H1 (cell line): ENCODE results near the gene OR13H1. TPM values are rescaled to one million over a fixed set of nuclear protein-coding genes. Genes with fewer than 3 reads are reported as not detected.
"Not testable (repeated sequence)": the region's sequence is repeated elsewhere in the genome, so short reads cannot be mapped to it uniquely, and the experiment has no call there.

Source experiments
- CTCF ChIA-PET: fragments of 300-600 bp; sonication (Branson Sonifier 250); formaldehyde crosslinking; loops from one replicate; lab custom pipeline; 2021; ENCODE audit not compliant: partially characterized antibody; lab: Charles Lee
- POLR2A ChIA-PET: fragments of 300-600 bp; sonication (Branson Sonifier 250); formaldehyde crosslinking; loops from one replicate; lab custom pipeline; 2021; ENCODE audit warnings: inconsistent platforms; ENCODE audit not compliant: partially characterized antibody; lab: Charles Lee
- DNase-seq, 2 experiments: peaks; one replicate each; pipeline versions ENCODE4 v3.0.0 to v3.0.0-alpha.2; 2010 to 2022; ENCODE audit warnings: low spot score in 2 of 2, low read depth in 1 of 2, mixed read lengths in 1 of 2
- FAIRE-seq: peaks from 2 replicates; lab custom pipeline; 2011; peaks lifted over from hg19 to GRCh38; lab: Jason Lieb, UNC
- H2AFZ ChIP-seq: 2 replicates; pipeline ENCODE4 v1.8.1; 2012; ENCODE audit warnings: low read length, inconsistent platforms
- H2AK5ac ChIP-seq: 2 replicates; pipeline ENCODE4 v1.6.1; 2013; ENCODE audit warnings: low read depth, low read length
- H2BK120ac ChIP-seq: replicated peaks from 2 replicates; pipeline ENCODE3; 2013; ENCODE audit warnings: low read depth, low read length, inconsistent platforms
- H2BK12ac ChIP-seq: 2 replicates; pipeline ENCODE4 v1.6.1; 2013; ENCODE audit warnings: low read depth, low read length
- H2BK15ac ChIP-seq: 2 replicates; pipeline ENCODE4 v1.6.1; 2013; ENCODE audit warnings: low read length
- H2BK20ac ChIP-seq: 2 replicates; pipeline ENCODE4 v1.6.1; 2013; ENCODE audit warnings: low read length
- H2BK5ac ChIP-seq: 2 replicates; pipeline ENCODE4 v1.6.1; 2013; ENCODE audit warnings: low read depth, low read length
- H3K14ac ChIP-seq: 2 replicates; pipeline ENCODE4 v1.6.1; 2013; ENCODE audit warnings: inconsistent platforms; ENCODE audit not compliant: insufficient read length
- H3K18ac ChIP-seq: 2 replicates; pipeline ENCODE4 v1.6.1; 2013; ENCODE audit warnings: low read length; ENCODE audit errors: extremely low read depth
- H3K23ac ChIP-seq: 2 replicates; pipeline ENCODE4 v1.6.1; 2013; ENCODE audit warnings: inconsistent platforms; ENCODE audit not compliant: insufficient read length
- H3K23me2 ChIP-seq: 2 replicates; pipeline ENCODE4 v1.6.1; 2013; ENCODE audit warnings: low read depth, low read length
- H3K27ac ChIP-seq: 2 replicates; pipeline ENCODE4 v1.6.1; 2011; ENCODE audit warnings: low read depth, low read length, inconsistent platforms
- H3K27me3 ChIP-seq, 4 experiments: replicated peaks in 1 of 4; 1 replicate in 1 of 4; 2 replicates in 3 of 4; pipeline versions ENCODE4 v1.6.1 to v1.8.1; 2011 to 2013; ENCODE audit warnings: low read length in 3 of 4, mild to moderate bottlenecking in 3 of 4, inconsistent platforms in 2 of 4, mixed read lengths in 2 of 4, moderate library complexity in 1 of 4; ENCODE audit not compliant: control insufficient read depth in 3 of 4, insufficient read depth in 3 of 4; ENCODE audit errors: extremely low read depth in 1 of 4
- H3K36me3 ChIP-seq, 4 experiments: 2 replicates each; pipeline versions ENCODE4 v1.6.1 to v1.8.1; 2011 to 2013; ENCODE audit warnings: mild to moderate bottlenecking in 4 of 4, low read length in 3 of 4, moderate library complexity in 2 of 4, control low read depth in 1 of 4, inconsistent platforms in 1 of 4; ENCODE audit not compliant: insufficient read depth in 4 of 4, control insufficient read depth in 2 of 4
- H3K4ac ChIP-seq: replicated peaks from 2 replicates; pipeline ENCODE3; 2013; ENCODE audit warnings: low read length, low read depth, mixed read lengths, inconsistent platforms; ENCODE audit not compliant: insufficient read length
- H3K4me1 ChIP-seq, 4 experiments: replicated peaks in 1 of 4; 1 replicate in 1 of 4; 2 replicates in 3 of 4; pipeline versions ENCODE4 v1.6.1 to v1.8.1; 2011 to 2013; ENCODE audit warnings: low read length in 3 of 4, inconsistent platforms in 2 of 4, mixed read lengths in 1 of 4; ENCODE audit not compliant: insufficient read depth in 4 of 4, control insufficient read depth in 3 of 4
- H3K4me2 ChIP-seq, 2 experiments: 2 replicates each; pipeline versions ENCODE4 v1.6.1 to v1.8.1; 2011 to 2013; ENCODE audit warnings: low read depth in 2 of 2, low read length in 2 of 2, control low read depth in 1 of 2, inconsistent platforms in 1 of 2, mild to moderate bottlenecking in 1 of 2; ENCODE audit not compliant: insufficient read depth in 1 of 2
- H3K4me3 ChIP-seq, 4 experiments: fragments of 200-600, 300-600 bp in 1 of 4; sonication (generic), shearing (Covaris generic), sonication (Bioruptor Twin) in 1 of 4; 2 replicates each; pipeline versions ENCODE4 v1.5.1 to v1.8.1; 2011 to 2016; ENCODE audit warnings: low read length in 4 of 4, low read depth in 3 of 4, control low read depth in 2 of 4, inconsistent platforms in 2 of 4, mild to moderate bottlenecking in 2 of 4, mixed read lengths in 1 of 4, moderate library complexity in 1 of 4; ENCODE audit not compliant: insufficient read depth in 2 of 4; ENCODE audit errors: extremely low read depth in 1 of 4
- H3K56ac ChIP-seq: replicated peaks from 2 replicates; pipeline ENCODE3; 2013; ENCODE audit warnings: low read depth, mild to moderate bottlenecking, mixed read lengths, low read length, inconsistent platforms; ENCODE audit not compliant: insufficient read length
- H3K79me1 ChIP-seq: 2 replicates; pipeline ENCODE4 v1.6.1; 2013; ENCODE audit warnings: low read depth, low read length, control low read depth
- H3K79me2 ChIP-seq, 2 experiments: 2 replicates each; pipeline versions ENCODE4 v1.6.1 to v1.8.1; 2012 to 2013; ENCODE audit warnings: low read length in 2 of 2, mild to moderate bottlenecking in 2 of 2, inconsistent platforms in 1 of 2; ENCODE audit not compliant: insufficient read depth in 2 of 2, control insufficient read depth in 1 of 2
- H3K9ac ChIP-seq, 4 experiments: replicated peaks in 1 of 4; 1 replicate in 1 of 4; 2 replicates in 3 of 4; pipeline versions ENCODE4 v1.6.1 to v1.8.1; 2011 to 2013; ENCODE audit warnings: low read depth in 3 of 4, low read length in 3 of 4, control low read depth in 2 of 4, mild to moderate bottlenecking in 2 of 4, moderate library complexity in 2 of 4, inconsistent platforms in 1 of 4; ENCODE audit errors: extremely low read depth in 1 of 4
- H3K9me3 ChIP-seq, 2 experiments: 2 replicates each; pipeline versions ENCODE4 v1.6.1 to v1.8.1; 2012 to 2013; ENCODE audit warnings: mild to moderate bottlenecking in 2 of 2, moderate library complexity in 2 of 2, control low read depth in 1 of 2, inconsistent platforms in 1 of 2, low read depth in 1 of 2, low read length in 1 of 2, mixed read lengths in 1 of 2; ENCODE audit not compliant: insufficient read depth in 2 of 2
- H4K20me1 ChIP-seq, 2 experiments: replicated peaks in 1 of 2; 2 replicates each; pipeline versions ENCODE3 to v1.8.1; 2011 to 2013; ENCODE audit warnings: inconsistent platforms in 2 of 2, low read length in 2 of 2, mild to moderate bottlenecking in 1 of 2; ENCODE audit not compliant: insufficient read depth in 2 of 2, control insufficient read depth in 1 of 2
- H4K5ac ChIP-seq: 2 replicates; pipeline ENCODE4 v1.6.1; 2013; ENCODE audit warnings: low read length, low read depth, mixed read lengths, inconsistent platforms; ENCODE audit not compliant: insufficient read length
- H4K8ac ChIP-seq: 2 replicates; pipeline ENCODE4 v1.8.0; 2013; ENCODE audit warnings: mild to moderate bottlenecking, moderate library complexity, low read length, inconsistent platforms; ENCODE audit not compliant: insufficient read depth; ENCODE audit errors: extremely low read depth
- H4K91ac ChIP-seq: replicated peaks from 2 replicates; pipeline ENCODE3; 2013; ENCODE audit warnings: low read length, mixed read lengths, inconsistent platforms; ENCODE audit not compliant: insufficient read length
- TAF1 ChIP-seq: IDR thresholded peaks from 2 replicates; pipeline ENCODE4 v1.6.1; 2011; ENCODE audit warnings: mild to moderate bottlenecking, low read depth, low read length
- YY1 ChIP-seq: IDR thresholded peaks from 2 replicates; pipeline ENCODE4 v1.6.1; 2011; ENCODE audit warnings: low read depth, mild to moderate bottlenecking, low read length
- WGBS, 2 experiments: shearing (Covaris generic) in 1 of 2; methylation state at CpG; one replicate each; pipeline versions ENCODE4 v1.1.6 to v1.1.7; 2013 to 2015; ENCODE audit warnings: low lambda C conversion rate in 2 of 2, mixed read lengths in 2 of 2, inconsistent platforms in 1 of 2, low coverage in 1 of 2, missing lambda C conversion rate in 1 of 2; ENCODE audit not compliant: insufficient replicate concordance in 2 of 2, insufficient coverage in 1 of 2, insufficient read length in 1 of 2; ENCODE audit errors: extremely low coverage in 1 of 2, missing lambda C conversion rate in 1 of 2; 5-methylcytosine and 5-hydroxymethylcytosine counted together
- polyA plus RNA-seq, 7 experiments: library from polyadenylated mRNA; depleted of rRNA in 3 of 7; stranded (reverse) in 5 of 7; unstranded in 2 of 7; fragments of >200 nt in 5 of 7; fragments of 200-250 nt in 2 of 7; gene quantifications; 1 replicate in 5 of 7; 2 replicates in 1 of 7; 4 replicates in 1 of 7; pipeline versions ENCODE4 v1.2.1 to v1.2.3, GENCODE V29; 2011 to 2013; ENCODE audit warnings: missing spikeins in 2 of 7, mixed read lengths in 2 of 7
- total RNA-seq: library from RNA; stranded (reverse); fragmentation: NEBNext Ultra II Directional; extraction: Animal tissue kit (Norgen Biotek cat#: 25700); gene quantifications from 2 replicates; pipeline ENCODE4 v1.2.1, GENCODE V29; 2021

Gene OR13H1
- total and polyA plus RNA-seq, 2 of the 8 experiments (the other 6 are each of a cell fraction or from before 2014, with no cell fraction given): not detected

- H4K8ac ChIP-seq, H3K27ac ChIP-seq, H3K56ac ChIP-seq, H3K18ac ChIP-seq, H3K36me3 ChIP-seq, H2AK5ac ChIP-seq, H3K23ac ChIP-seq, H2BK5ac ChIP-seq, H2BK15ac ChIP-seq, H4K5ac ChIP-seq, H3K14ac ChIP-seq, H3K4me1 ChIP-seq, CTCF ChIA-PET, H4K20me1 ChIP-seq, FAIRE-seq, H3K27me3 ChIP-seq, H3K79me1 ChIP-seq, H2BK12ac ChIP-seq, H4K91ac ChIP-seq, H2BK20ac ChIP-seq, H3K9me3 ChIP-seq, H2BK120ac ChIP-seq, H2AFZ ChIP-seq, H3K23me2 ChIP-seq, H3K4ac ChIP-seq: not testable (repeated sequence)
- TF ChIP-seq YY1: 0 out of 2 replicates have a peak, but pooled peaks have one; percentile 28
- TF ChIP-seq TAF1: 0 out of 2 replicates have a peak, but pooled peaks have one; percentile 22
- H3K4me2 ChIP-seq: peak overlapping the region in 1 of 2 experiments; percentile 73; a peak in 2 of 4 replicates
- H3K4me3 ChIP-seq: peak overlapping the region; percentile 23 to 65 (median 33)
- 86% methylated on average over 7 of the region's 34 CpGs; no CpG with 5 or more reads in 1 of the 2 experiments for WGBS, 2 experiments
- H3K9ac ChIP-seq: peak overlapping the region in 3 of 4 experiments; percentile 14 to 60 (median 53); a peak in 2 of 7 replicates
- DNase-seq: peak; percentile 19 to 50
- POLR2A ChIA-PET: interaction anchor here (0.9 to 1.4 kb wide), 2 partner anchors 17 to 19 kb away, joined by 3 to 6 read pairs; no protein-coding TSS in a partner anchor
- peaks cover 0 to 19% of the 10 kb centered on the region in 2 experiments; a peak in 2 of 4 replicates for H3K79me2 ChIP-seq
These were observed 35.0 kb downstream of the OR13H1 start for GRCh38 chrX:131578735-131579367.
